ENCODE measurements around the gene FRAS1.
"Not testable (repeated sequence)": the region's sequence is repeated elsewhere in the genome, so short reads cannot be mapped to it uniquely, and the experiment has no call there.

The FRAS1 gene

GRCh38 chr4:78058591-78059523 lies 1.7 kb downstream of the FRAS1 start:
- no peak for DNase-seq

GRCh38 chr4:78059524-78059889 lies 2.4 kb downstream of the FRAS1 start:
- DNase-seq = no peak

- no peak for DNase-seq
Observed at GRCh38 chr4:78059938-78060337, 2.8 kb downstream of the FRAS1 start.

- no peak for DNase-seq
Observed at GRCh38 chr4:78061939-78062570, 4.9 kb downstream of the FRAS1 start.

- no peak for DNase-seq
Observed at GRCh38 chr4:78065508-78066192, 8.5 kb downstream of the FRAS1 start.

- no peak for DNase-seq
Observed at GRCh38 chr4:78068481-78068880, 11.4 kb downstream of the FRAS1 start.

GRCh38 chr4:78069319-78069718 lies 12.2 kb downstream of the FRAS1 start:
- no peak for DNase-seq

GRCh38 chr4:78069859-78070258 lies 12.7 kb downstream of the FRAS1 start:
- DNase-seq = no peak

GRCh38 chr4:78070731-78071282 lies 13.7 kb downstream of the FRAS1 start:
- DNase-seq = no peak

GRCh38 chr4:78074759-78075158 lies 17.6 kb downstream of the FRAS1 start:
- DNase-seq = no peak

- DNase-seq = no peak
Observed at GRCh38 chr4:78075986-78076385, 18.9 kb downstream of the FRAS1 start.

- DNase-seq = no peak
Observed at GRCh38 chr4:78078101-78078500, 21.0 kb downstream of the FRAS1 start.

- DNase-seq = no peak
Observed at GRCh38 chr4:78079726-78080430, 22.8 kb downstream of the FRAS1 start.

- DNase-seq = no peak
Observed at GRCh38 chr4:78081541-78081940, 24.4 kb downstream of the FRAS1 start.

- DNase-seq = no peak
Observed at GRCh38 chr4:78083035-78083434, 25.9 kb downstream of the FRAS1 start.

- no peak for DNase-seq
Observed at GRCh38 chr4:78091534-78091933, 34.4 kb downstream of the FRAS1 start.

GRCh38 chr4:78092350-78092749 lies 35.2 kb downstream of the FRAS1 start:
- DNase-seq = not testable (repeated sequence)

- DNase-seq = no peak
Observed at GRCh38 chr4:78092850-78093249, 35.7 kb downstream of the FRAS1 start.

- DNase-seq = no peak
Observed at GRCh38 chr4:78095081-78095480, 38.0 kb downstream of the FRAS1 start.

- DNase-seq = no peak
Observed at GRCh38 chr4:78099058-78099457, 41.9 kb downstream of the FRAS1 start.

GRCh38 chr4:78100060-78100459 lies 42.9 kb downstream of the FRAS1 start:
- no peak for DNase-seq

GRCh38 chr4:78119698-78120097 lies 62.6 kb downstream of the FRAS1 start:
- no peak for DNase-seq
